ENCODE results near the gene ZNF420.

ZNF420 gene

GRCh38 chr19:37078717-37079032 lies 442 bp downstream of the ZNF420 start (continued):
- TF ChIP-seq PRDM4 (tag by site-specific recombination; IDR thresholded peaks at IDR 0.05) (0 out of 2 replicates have a peak, but pooled peaks have one; percentile 7), ZNF2 (tag by site-specific recombination; IDR thresholded peaks at IDR 0.05) (peak; percentile 84), ZNF280C (tag by site-specific recombination; IDR thresholded peaks at IDR 0.05) (peak; percentile 95), ZNF571 (tag by site-specific recombination; IDR thresholded peaks at IDR 0.05) (0 out of 2 replicates have a peak, but pooled peaks have one; percentile 32), ZNF362 (tag by site-specific recombination; IDR thresholded peaks at IDR 0.05) (no peak), ZNF501 (tag by site-specific recombination; IDR thresholded peaks at IDR 0.05) (peak; percentile 75; the same call in 1 of the 2 replicates), ZNF777 (tag by site-specific recombination; IDR thresholded peaks at IDR 0.05; ENCODE audit: borderline replicate concordance) (0 out of 2 replicates have a peak, but pooled peaks have one; percentile 43), KLF7 (tag by site-specific recombination; IDR thresholded peaks at IDR 0.05; ENCODE audit: borderline replicate concordance) (no peak), ZNF112 (tag by site-specific recombination; IDR thresholded peaks at IDR 0.05) (no peak), KLF16 (tag by site-specific recombination; IDR thresholded peaks at IDR 0.05) (peak; percentile 32; the same call in 1 of the 2 replicates), ZNF610 (tag by site-specific recombination; IDR thresholded peaks at IDR 0.05; ENCODE audit: borderline replicate concordance) (no peak), ZNF335 (tag by site-specific recombination; conservative IDR thresholded peaks at IDR 0.05) (peak; percentile 97), SP7 (tag by site-specific recombination; IDR thresholded peaks at IDR 0.05) (0 out of 2 replicates have a peak, but pooled peaks have one; percentile 24), ZNF175 (tag by site-specific recombination; IDR thresholded peaks at IDR 0.05) (no peak), ZNF121 (tag by site-specific recombination; IDR thresholded peaks at IDR 0.05) (0 out of 2 replicates have a peak, but pooled peaks have one; percentile 3), GLIS2 (tag by site-specific recombination; IDR thresholded peaks at IDR 0.05) (no peak), ZNF596 (tag by site-specific recombination; IDR thresholded peaks at IDR 0.05) (no peak), SP2 (tag by site-specific recombination; IDR thresholded peaks at IDR 0.05) (no peak), ZNF548 (tag by site-specific recombination; IDR thresholded peaks at IDR 0.05) (peak; percentile 19; the same call in 1 of the 2 replicates), KLF9 (tag by site-specific recombination; IDR thresholded peaks at IDR 0.05; ENCODE audit: low read depth) (peak; percentile 36), ZNF391 (tag by site-specific recombination; IDR thresholded peaks at IDR 0.05; ENCODE audit: borderline replicate concordance, low read depth) (no peak), ZNF785 (tag by site-specific recombination; IDR thresholded peaks at IDR 0.05) (peak; percentile 14; the same call in 1 of the 2 replicates), ZNF138 (tag by site-specific recombination; IDR thresholded peaks at IDR 0.05; ENCODE audit: borderline replicate concordance) (no peak), ZNF768 (tag by site-specific recombination; IDR thresholded peaks at IDR 0.05) (no peak), ZNF416 (tag by site-specific recombination; IDR thresholded peaks at IDR 0.05) (0 out of 2 replicates have a peak, but pooled peaks have one; percentile 3), ZNF792 (tag by site-specific recombination; IDR thresholded peaks at IDR 0.05) (peak; percentile 86), ZFHX2 (tag by site-specific recombination; conservative IDR thresholded peaks at IDR 0.05) (no peak), ZNF292 (tag by site-specific recombination; IDR thresholded peaks at IDR 0.05; ENCODE audit: borderline replicate concordance, low read depth) (no peak), ZNF664 (tag by site-specific recombination; IDR thresholded peaks at IDR 0.05) (no peak), ZNF324 (tag by site-specific recombination; IDR thresholded peaks at IDR 0.05) (0 out of 2 replicates have a peak, but pooled peaks have one; percentile 11), TRIM28 (IDR thresholded peaks at IDR 0.05; ENCODE audit: borderline replicate concordance, low read length) (peak; percentile 58; the same call in 1 of the 2 replicates), ZNF426 (tag by site-specific recombination; IDR thresholded peaks at IDR 0.05) (no peak), ZNF114 (tag by site-specific recombination; IDR thresholded peaks at IDR 0.05) (0 out of 2 replicates have a peak, but pooled peaks have one; percentile 16)
- TF ChIP-seq, protein P1, sequence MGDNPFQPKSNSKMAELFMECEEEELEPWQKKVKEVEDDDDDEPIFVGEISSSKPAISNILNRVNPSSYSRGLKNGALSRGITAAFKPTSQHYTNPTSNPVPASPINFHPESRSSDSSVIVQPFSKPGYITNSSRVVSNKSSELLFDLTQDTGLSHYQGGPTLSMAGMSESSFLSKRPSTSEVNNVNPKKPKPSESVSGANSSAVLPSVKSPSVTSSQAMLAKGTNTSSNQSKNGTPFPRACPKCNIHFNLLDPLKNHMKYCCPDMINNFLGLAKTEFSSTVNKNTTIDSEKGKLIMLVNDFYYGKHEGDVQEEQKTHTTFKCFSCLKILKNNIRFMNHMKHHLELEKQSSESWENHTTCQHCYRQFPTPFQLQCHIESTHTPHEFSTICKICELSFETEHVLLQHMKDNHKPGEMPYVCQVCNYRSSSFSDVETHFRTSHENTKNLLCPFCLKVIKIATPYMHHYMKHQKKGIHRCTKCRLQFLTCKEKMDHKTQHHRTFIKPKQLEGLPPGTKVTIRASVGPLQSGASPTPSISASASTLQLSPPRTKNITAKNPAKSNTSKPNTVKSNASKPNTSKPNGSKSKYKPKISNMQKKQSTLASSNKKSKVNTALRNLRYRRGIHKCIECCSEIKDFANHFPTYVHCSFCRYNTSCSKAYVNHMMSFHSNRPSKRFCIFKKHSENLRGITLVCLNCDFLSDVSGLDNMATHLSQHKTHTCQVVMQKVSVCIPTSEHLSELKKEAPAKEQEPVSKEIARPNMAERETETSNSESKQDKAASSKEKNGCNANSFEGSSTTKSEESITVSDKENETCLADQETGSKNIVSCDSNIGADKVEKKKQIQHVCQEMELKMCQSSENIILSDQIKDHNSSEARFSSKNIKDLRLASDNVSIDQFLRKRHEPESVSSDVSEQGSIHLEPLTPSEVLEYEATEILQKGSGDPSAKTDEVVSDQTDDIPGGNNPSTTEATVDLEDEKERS (tag by site-specific recombination; IDR thresholded peaks at IDR 0.05), result peak; percentile 96; the same call in 1 of the 2 replicates
